NCI-H748 (cell line): ENCODE results near the gene MAP2K1.
"Not testable (repeated sequence)": the region's sequence is repeated elsewhere in the genome, so short reads cannot be mapped to it uniquely, and the experiment has no call there.

ENCODE experiments used
- DNase-seq: peaks from one replicate; lab custom pipeline; 2025; ENCODE audit not compliant: unreplicated experiment; lab: John Stamatoyannopoulos, UW

MAP2K1 gene

GRCh38 chr15:66393037-66393436 lies 6.3 kb downstream of the MAP2K1 start:
- not testable (repeated sequence) for DNase-seq

DNA sequence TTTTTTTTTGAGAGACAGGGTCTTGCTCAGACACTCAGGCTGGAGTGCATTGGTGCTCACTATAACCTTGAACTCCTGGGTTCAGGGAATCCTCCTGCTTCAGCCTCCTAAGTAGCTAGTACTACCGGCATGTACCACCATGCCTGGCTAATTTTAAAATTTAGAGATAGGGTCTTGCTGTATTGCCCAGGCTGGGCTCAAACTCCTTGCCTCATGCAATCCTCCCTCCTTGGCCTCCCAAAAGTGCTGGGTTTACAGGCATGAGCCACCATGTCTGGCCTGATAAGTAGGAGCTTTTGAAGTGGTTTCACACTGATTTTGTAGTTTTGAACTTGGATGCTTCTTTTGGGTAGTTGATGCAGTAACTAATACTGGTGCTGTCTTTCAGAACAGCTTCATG lies 7.8 kb downstream of the MAP2K1 start:
- no peak for DNase-seq

DNA sequence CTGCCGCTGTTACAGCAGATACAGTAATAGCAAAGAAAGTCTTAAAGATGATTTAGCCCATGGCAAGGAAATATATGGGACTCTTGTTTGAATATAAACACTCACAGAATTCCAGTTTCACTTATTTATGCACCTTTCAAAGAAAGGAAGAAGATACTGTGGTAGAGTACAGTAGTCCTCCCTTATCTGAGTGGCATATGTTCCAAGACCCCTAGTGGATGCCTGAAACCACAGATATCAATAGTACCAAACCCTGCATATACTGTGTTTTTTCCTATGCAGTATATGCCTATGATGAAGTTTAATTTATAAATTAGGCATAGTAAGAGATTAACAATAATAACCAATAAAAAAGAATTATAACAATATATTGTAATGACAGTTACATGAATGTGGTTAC lies 8.2 kb downstream of the MAP2K1 start:
- DNase-seq = no peak

GRCh38 chr15:66399276-66399675 lies 12.6 kb downstream of the MAP2K1 start:
- DNase-seq = no peak

DNA sequence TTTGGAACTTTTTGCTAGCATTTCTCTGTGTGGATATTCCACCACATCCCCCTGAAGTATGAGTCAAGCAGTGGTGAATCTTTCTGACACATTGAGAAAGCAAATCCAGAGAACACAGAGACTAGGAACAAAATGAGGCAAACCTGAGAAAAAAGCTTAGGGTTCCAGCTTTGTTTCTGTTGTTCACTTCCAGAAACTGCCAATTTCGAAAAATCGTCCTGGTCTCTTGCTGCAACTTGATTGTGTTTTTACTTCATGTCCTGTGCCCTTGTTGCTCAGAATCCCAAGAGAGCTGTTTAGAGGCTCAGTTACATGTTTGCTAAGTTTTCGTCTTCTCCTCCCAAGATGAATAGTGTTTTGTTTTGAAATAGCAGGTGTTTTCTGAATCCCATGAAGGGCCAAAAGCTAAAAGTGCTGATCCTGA lies 13.7 kb downstream of the MAP2K1 start:
- DNase-seq = no peak

GRCh38 chr15:66401130-66402021 lies 14.7 kb downstream of the MAP2K1 start:
- no peak for DNase-seq

- DNase-seq = no peak
Measured at GRCh38 chr15:66402761-66403284, 16.1 kb downstream of the MAP2K1 start.

GRCh38 chr15:66403323-66403722 lies 16.6 kb downstream of the MAP2K1 start:
- no peak for DNase-seq

DNA sequence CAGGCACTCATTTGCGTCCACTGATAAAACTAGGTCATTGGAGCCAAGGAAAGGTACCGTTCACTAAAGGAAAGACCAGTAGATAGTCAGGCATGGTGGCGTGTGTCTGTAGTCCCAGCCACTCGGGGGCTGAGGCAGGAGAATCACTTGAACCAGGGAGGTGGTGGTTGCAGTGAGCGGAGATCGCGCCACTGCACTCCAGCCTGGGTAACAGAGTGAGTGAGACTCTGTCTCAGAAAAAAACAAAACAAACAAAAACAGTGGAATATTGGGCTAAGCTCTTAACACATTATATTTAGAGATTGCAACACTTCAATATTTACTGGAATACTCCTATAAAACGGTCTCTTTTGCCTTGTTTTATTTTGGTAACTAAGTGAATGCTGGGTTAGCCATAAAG lies 17.4 kb downstream of the MAP2K1 start:
- no peak for DNase-seq

DNA sequence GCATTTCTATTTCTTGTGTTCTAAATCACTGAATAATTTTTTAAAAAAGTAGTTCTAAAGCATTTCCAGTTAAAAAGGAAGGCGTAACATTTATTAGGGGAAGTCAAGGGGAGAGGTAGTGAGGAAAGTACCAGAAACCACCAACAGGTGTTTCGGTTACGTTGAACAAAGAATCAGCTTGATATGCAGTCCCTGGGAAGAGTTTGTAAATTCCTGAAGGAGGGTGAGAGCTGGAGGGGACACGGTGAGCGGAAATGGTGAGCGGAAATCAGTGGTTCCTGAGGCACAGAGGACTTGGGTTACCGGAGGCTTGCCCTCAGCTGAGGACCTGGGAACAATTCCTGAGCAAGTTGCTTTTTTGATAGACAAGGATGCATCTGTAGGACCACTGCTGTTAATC lies 17.8 kb downstream of the MAP2K1 start:
- DNase-seq = no peak

DNA sequence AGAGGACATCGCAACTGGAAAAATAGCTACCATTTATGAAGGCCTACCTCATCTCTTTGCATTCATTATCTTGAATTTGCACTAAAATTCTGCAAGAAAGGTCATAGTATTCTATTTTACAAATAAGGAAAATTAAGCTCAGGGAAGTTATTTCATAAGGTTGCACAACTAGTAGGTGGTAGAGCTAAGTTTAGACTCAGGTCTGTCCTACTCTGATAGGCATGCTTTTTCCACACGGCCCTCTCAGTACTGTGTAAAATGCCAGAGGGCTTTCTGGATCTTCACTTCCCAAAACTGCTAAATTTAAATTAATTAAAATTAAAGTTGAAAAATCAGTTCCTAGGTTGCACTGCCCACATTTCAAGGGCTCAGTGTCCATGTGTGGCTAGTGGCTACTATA lies 18.3 kb downstream of the MAP2K1 start:
- no peak for DNase-seq

- no peak for DNase-seq
Measured at GRCh38 chr15:66405615-66406014, 18.9 kb downstream of the MAP2K1 start.

- no peak for DNase-seq
Measured at GRCh38 chr15:66408254-66408653, 21.5 kb downstream of the MAP2K1 start.

- no peak for DNase-seq
Measured at GRCh38 chr15:66408675-66409282, 22.1 kb downstream of the MAP2K1 start.

GRCh38 chr15:66409565-66410108 lies 22.9 kb downstream of the MAP2K1 start:
- no peak for DNase-seq

GRCh38 chr15:66411190-66411589 lies 24.5 kb downstream of the MAP2K1 start:
- DNase-seq = no peak

GRCh38 chr15:66412220-66412619 lies 25.5 kb downstream of the MAP2K1 start:
- no peak for DNase-seq

- no peak for DNase-seq
Measured at GRCh38 chr15:66413579-66413978, 26.9 kb downstream of the MAP2K1 start.

- DNase-seq = no peak
Measured at GRCh38 chr15:66415360-66415759, 28.6 kb downstream of the MAP2K1 start.

DNA sequence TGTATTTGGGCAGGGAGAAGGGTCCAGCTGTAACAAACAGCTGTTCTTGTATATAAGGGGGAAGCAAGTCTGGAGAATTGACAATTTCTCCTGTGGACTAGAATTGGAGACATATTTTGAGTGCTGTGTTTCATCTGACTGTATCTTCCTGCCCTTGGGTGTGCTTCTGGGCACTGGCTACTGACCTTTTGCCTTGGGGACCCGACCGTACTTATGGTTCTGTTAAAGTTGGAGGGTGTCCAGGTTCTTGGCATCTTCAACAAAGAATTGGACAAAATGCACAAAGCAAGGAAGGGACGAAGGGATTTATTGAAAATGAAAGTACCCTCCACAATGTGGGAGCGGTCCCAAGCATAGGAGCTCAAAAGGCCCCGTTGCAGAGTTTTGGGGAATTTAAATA lies 31.0 kb downstream of the MAP2K1 start:
- DNase-seq = no peak

GRCh38 chr15:66419471-66419870 lies 32.8 kb downstream of the MAP2K1 start:
- DNase-seq = no peak

DNA sequence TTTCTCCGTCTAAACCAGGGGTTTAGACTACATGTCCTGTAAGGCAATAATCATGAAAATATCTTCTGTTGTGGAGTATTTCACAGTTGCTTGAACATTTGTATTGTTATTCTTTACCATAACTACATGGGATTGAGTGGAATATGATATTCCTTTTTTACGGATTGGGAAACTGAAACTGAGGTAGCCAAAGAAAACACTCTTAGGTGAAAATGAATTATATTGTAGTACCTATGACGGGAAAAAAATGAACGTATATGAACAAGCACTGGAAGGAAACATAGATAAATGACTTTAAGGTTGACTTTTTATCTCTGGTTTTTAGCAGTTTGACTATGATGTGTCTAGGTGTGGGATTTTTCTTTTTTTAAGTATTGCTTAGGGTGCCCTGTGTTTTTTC lies 35.6 kb downstream of the MAP2K1 start:
- no peak for DNase-seq
